Left lung (tissue), 10 donors: Measurements from ENCODE around the gene COL11A2. TPM values are rescaled to one million over a fixed set of nuclear protein-coding genes. Genes with fewer than 3 reads are reported as not detected.
A peak's percentile ranks its signal among the peaks of the same experiment; 100 is the strongest.

ENCODE experiments used
- ATAC-seq: fragments of 200-7000 bp; cut with Tn5 transposase; one replicate; pipeline ENCODE4 v1.9.1; 2020; ENCODE audit warnings: moderate library complexity
- DNase-seq, 4 donors: peaks; one replicate each; pipeline ENCODE4 v3.0.0-alpha.2; 2013 to 2020
- H3K27ac ChIP-seq, 2 donors: fragments of 200-600 bp; sonication (generic) in 1 of 2; one replicate each; pipeline versions ENCODE4 v1.5.0 to v1.8.0; 2020 to 2021
- H3K27me3 ChIP-seq, 2 donors: fragments of 200-600 bp; sonication (generic) in 1 of 2; one replicate each; pipeline versions ENCODE4 v1.5.0 to v1.8.0; 2020 to 2021
- H3K36me3 ChIP-seq, 2 donors: fragments of 200-600 bp; sonication (generic) in 1 of 2; one replicate each; pipeline versions ENCODE4 v1.5.0 to v1.8.0; 2020 to 2021
- H3K4me1 ChIP-seq, 2 donors: fragments of 200-600 bp; one replicate each; pipeline ENCODE4 v1.8.0; 2021
- H3K4me3 ChIP-seq, 2 donors: fragments of 200-600 bp; sonication (generic) in 1 of 2; one replicate each; pipeline versions ENCODE4 v1.5.0 to v1.8.0; 2020 to 2021; ENCODE audit warnings: mild to moderate bottlenecking in 1 of 2
- H3K9me3 ChIP-seq, 2 donors: fragments of 200-600 bp; sonication (generic) in 1 of 2; one replicate each; pipeline versions ENCODE4 v1.5.0 to v1.8.0; 2020 to 2021
- CTCF ChIP-seq, 2 donors: fragments of 200-600 bp; sonication (generic) in 1 of 2; IDR thresholded peaks; one replicate each; pipeline versions ENCODE4 v1.5.0 to v1.8.0; 2021; ENCODE audit warnings: antibody characterized with exemption in 2 of 2
- intact Hi-C, 2 donors: fragments of 100-400 bp; cut with DNase I; formaldehyde crosslinking; loops; one replicate each; pipeline versions ENCODE4 v1.11.2 to v1.14.2; 2022
- polyA plus RNA-seq, 6 donors: library from polyadenylated mRNA; unstranded; fragments of 120-200 nt; gene quantifications; one replicate each; pipeline ENCODE4 v1.2.1, GENCODE V29; 2013; ENCODE audit not compliant: insufficient read length in 6 of 6
- total RNA-seq, 2 donors: library from RNA; stranded (reverse); fragmentation: NEBNext Ultra II Directional; extraction: Animal tissue kit (Norgen Biotek cat#: 25700); gene quantifications; one replicate each; pipeline ENCODE4 v1.2.1, GENCODE V29; 2021
- donor health status: DM: no; HTN: yes; CAD: no.
- donor health status: DM: no; HTN: no; CAD: no.

COL11A2 gene
- total and polyA plus RNA-seq, 8 donors: 0.45 to 9.5 (median 3.6) TPM

GRCh38 chr6:33161354-33162331 lies 30.6 kb downstream of the COL11A2 start:
- ATAC-seq (peak; percentile 97), DNase-seq (peak; percentile 43 to 98 (median 74))
- Histone ChIP-seq H3K36me3 (no peaks in the 10 kb centered on the region), H3K4me3 (peak overlapping the region; percentile 32 to 48), H3K4me1 (peaks cover 6 to 12% of the 10 kb centered on the region in 2 donors), H3K9me3 (no peaks in the 10 kb centered on the region), H3K27me3 (no peaks in the 10 kb centered on the region), H3K27ac (peak overlapping the region; percentile 3 to 44)
- intact Hi-C loops: loop anchor here in 1 of 2 donors (10.0 kb wide), 1 partner anchor 83 kb away; no protein-coding TSS in a partner anchor
- peak; percentile 87 to 93 for TF ChIP-seq CTCF (IDR thresholded peaks at IDR 0.05)

- no peak overlapping the region for H3K4me3 ChIP-seq
- H3K9me3 ChIP-seq: no peaks in the 10 kb centered on the region
- no peak for TF ChIP-seq CTCF (IDR thresholded peaks at IDR 0.05)
- H3K27ac ChIP-seq: peak overlapping the region in 1 of 2 donors; percentile 44
- no peaks in the 10 kb centered on the region for H3K27me3 ChIP-seq
- intact Hi-C loops: loop anchor here in 1 of 2 donors (10.0 kb wide), 1 partner anchor 84 kb away; no protein-coding TSS in a partner anchor
- peak; percentile 84 for ATAC-seq
- peak in 3 of 4 donors; percentile 40 to 74 (median 71) for DNase-seq
- no peaks in the 10 kb centered on the region for H3K36me3 ChIP-seq
- peaks cover 6 to 12% of the 10 kb centered on the region in 2 donors for H3K4me1 ChIP-seq
Measured at GRCh38 chr6:33160728-33161344, 31.4 kb downstream of the COL11A2 start.

- Histone ChIP-seq H3K27ac (no peak overlapping the region), H3K4me3 (no peak overlapping the region), H3K36me3 (no peaks in the 10 kb centered on the region), H3K4me1 (peaks cover 6 to 12% of the 10 kb centered on the region in 2 donors), H3K27me3 (no peaks in the 10 kb centered on the region), H3K9me3 (no peaks in the 10 kb centered on the region)
- ATAC-seq (no peak), DNase-seq (peak in 1 of 4 donors; percentile 24)
- intact Hi-C loops: loop anchor here in 1 of 2 donors (10.0 kb wide), 1 partner anchor 85 kb away; no protein-coding TSS in a partner anchor
- no peak for TF ChIP-seq CTCF (IDR thresholded peaks at IDR 0.05)
Measured at GRCh38 chr6:33160096-33160495, 32.2 kb downstream of the COL11A2 start.

- Histone ChIP-seq H3K27me3 (no peaks in the 10 kb centered on the region), H3K9me3 (peaks cover 0 to 9% of the 10 kb centered on the region in 2 donors), H3K4me1 (peaks cover 6 to 10% of the 10 kb centered on the region in 2 donors), H3K36me3 (no peaks in the 10 kb centered on the region), H3K4me3 (no peak overlapping the region), H3K27ac (no peak overlapping the region)
- ATAC-seq: no peak
- intact Hi-C loops: no loop called here
- DNase-seq: no peak
- TF ChIP-seq CTCF (IDR thresholded peaks at IDR 0.05): no peak
Measured at GRCh38 chr6:33156964-33157363, 35.3 kb downstream of the COL11A2 start.

GRCh38 chr6:33156561-33156960 lies 35.7 kb downstream of the COL11A2 start:
- Histone ChIP-seq H3K9me3 (peaks cover 0 to 13% of the 10 kb centered on the region in 2 donors), H3K4me1 (peaks cover 6% of the 10 kb centered on the region in 2 donors), H3K36me3 (no peaks in the 10 kb centered on the region), H3K27ac (no peak overlapping the region), H3K4me3 (no peak overlapping the region), H3K27me3 (no peaks in the 10 kb centered on the region)
- intact Hi-C loops: no loop called here
- TF ChIP-seq CTCF (IDR thresholded peaks at IDR 0.05): no peak
- DNase-seq (no peak), ATAC-seq (no peak)
